HG03521 (cell line): ENCODE data around the gene CARMIL3.
"Not testable (repeated sequence)": the region's sequence is repeated elsewhere in the genome, so short reads cannot be mapped to it uniquely, and the experiment has no call there.

Source experiments
- ATAC-seq: cut with Tn5 transposase; IDR thresholded peaks from one replicate; pipeline ENCODE4 v1.9.1; 2021; ENCODE audit warnings: mild to moderate bottlenecking, moderate library complexity; ENCODE audit not compliant: unreplicated experiment

The CARMIL3 gene

DNA sequence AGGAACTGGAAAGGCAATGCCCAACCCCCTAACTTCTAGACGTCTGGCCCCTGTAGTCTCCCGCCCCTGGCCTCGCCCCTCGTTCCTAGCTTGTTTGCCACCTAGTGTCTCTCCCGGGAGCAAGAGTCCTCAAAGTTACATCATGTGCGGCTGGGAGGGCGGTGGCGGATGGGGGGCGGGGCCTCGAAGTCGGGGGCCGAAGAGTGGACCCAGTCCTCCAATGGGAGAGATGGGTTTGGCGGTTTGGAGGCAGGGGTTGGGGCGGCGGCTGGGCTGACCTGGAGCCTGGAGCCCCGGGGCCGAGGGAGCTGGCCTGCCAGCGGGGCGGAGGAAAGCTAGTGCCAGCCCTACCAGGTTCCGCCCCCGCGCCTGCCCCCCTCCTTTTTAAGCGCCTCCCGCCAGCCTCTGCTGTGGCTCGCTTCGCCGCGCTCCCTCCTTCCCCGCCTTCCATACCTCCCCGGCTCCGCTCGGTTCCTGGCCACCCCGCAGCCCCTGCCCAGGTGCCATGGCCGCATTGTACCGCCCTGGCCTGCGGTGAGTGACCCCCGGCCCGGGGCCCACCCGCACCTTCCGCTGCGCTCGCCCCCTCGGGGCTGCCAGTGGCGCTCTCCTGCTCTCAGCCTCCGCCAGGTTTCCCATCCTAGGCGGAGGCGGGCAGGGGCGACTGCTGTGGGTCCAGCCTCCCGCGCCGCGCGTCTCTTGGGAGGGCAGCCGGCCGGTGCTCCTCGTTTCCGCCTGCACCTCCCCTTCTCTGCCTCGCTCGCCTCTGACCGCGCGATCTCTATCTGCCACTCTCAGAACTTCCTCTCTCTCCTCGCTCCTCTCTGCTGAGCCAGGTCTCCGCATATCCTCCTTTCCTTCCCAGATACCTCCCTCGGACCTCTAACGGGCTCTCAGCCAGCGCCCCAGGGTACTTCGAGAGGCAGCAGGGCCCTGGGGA lies 42.4 kb downstream of the CARMIL3 start, which contains the start of gene PCK2:
PCK2 (plus strand) TSS at position 411 of the 940 bp plus-strand sequence; CDS start at position 506, 95 bp downstream.
- peak; percentile 45 for ATAC-seq

DNA sequence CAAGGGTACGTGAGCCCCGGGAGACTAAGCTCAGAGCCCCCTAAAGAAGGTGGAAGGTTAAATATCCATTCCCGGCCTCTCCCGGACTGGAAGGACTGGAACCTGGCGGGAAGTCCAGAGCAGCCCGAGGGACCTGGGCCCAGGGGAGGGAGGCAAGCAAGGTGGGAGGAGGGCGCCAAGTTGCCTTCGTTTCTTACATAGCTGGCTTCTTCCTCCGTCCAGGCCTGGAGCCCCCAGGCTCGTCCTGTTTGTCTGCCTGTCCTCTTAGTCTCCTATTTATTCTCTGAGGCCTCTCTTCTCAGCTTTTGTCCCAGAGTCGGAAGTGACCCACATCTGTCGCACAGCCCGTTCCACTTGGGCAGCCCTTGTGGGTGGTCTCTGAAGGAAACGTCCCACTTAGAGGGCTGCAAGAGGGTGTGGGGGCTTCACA lies 43.0 kb downstream of the CARMIL3 start:
- ATAC-seq = no peak

- peak; percentile 50 for ATAC-seq
Measured at GRCh38 chr14:24095271-24096068, 43.7 kb downstream of the CARMIL3 start.

GRCh38 chr14:24096545-24097181 lies 44.9 kb downstream of the CARMIL3 start:
- no peak for ATAC-seq

GRCh38 chr14:24098229-24098926 lies 46.6 kb downstream of the CARMIL3 start:
- ATAC-seq = no peak

DNA sequence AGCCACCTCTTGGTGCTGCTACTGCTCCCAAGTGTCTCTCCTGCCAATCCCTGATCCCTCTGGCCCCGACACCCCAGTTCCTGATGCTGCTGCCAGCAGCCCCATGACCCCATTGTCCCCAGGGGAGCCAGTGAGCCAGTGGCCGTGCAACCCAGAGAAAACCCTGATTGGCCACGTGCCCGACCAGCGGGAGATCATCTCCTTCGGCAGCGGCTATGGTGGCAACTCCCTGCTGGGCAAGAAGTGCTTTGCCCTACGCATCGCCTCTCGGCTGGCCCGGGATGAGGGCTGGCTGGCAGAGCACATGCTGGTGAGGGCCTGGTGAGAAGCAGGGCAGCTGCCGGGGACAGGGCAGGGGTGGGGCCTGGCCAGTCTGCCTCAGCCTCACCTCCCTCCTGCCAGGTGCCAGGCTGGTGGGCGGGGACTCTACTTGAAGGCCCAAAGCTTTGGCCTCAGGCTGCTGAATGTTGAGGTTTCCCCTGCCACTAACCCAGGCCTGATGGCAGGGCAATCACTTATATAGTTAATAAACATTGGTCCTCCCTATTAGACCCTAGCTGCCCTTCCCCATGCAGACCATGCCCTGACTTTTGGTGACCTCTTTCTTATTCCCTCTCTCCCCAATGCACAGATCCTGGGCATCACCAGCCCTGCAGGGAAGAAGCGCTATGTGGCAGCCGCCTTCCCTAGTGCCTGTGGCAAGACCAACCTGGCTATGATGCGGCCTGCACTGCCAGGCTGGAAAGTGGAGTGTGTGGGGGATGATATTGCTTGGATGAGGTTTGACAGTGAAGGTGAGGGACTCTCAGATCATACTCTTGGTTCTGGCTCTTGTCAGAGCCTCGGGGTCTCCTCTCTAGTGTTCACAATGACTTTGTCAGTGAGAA lies 47.4 kb downstream of the CARMIL3 start:
- ATAC-seq = no peak

DNA sequence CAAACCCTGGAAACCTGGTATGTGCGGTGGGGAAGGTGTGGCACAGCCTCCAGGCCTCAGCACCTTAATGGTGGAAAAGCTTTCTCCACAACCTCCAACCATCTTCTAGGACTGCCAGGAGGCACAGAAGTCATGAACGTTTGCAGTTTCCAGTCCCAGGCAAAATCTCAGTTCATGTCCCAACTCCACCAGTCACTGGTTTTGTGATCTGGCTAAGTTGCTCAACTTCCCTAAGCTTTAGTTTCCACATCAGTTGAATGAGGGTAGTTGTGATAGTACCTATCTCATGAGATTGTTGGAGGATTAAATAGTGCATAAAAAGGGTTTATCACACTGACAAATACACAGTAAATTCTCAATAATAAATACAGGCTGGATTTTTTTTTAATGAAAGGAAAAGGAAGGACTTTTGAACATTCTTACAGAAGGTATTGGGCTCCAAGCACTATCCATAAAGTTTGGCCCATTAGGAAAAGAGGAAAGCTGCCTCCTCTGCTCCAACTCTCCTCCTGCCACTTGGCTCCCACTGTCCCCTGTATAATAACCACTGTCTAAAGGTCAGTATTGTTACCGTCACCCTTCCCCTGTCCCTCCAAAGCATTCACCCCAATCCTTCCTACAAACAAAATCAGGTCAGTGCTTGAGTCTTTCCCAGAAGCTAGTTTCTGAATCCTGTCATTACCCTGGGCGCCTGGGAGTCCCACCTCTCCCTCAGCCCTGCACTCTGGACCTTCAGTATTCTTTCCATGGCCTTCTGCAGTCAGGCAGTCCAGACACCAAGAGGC lies 48.6 kb downstream of the CARMIL3 start:
- no peak for ATAC-seq

- no peak for ATAC-seq
Measured at GRCh38 chr14:24100982-24101494, 49.2 kb downstream of the CARMIL3 start.

GRCh38 chr14:24102357-24103048 lies 50.7 kb downstream of the CARMIL3 start:
- no peak for ATAC-seq

GRCh38 chr14:24103451-24103850 lies 51.6 kb downstream of the CARMIL3 start:
- no peak for ATAC-seq

DNA sequence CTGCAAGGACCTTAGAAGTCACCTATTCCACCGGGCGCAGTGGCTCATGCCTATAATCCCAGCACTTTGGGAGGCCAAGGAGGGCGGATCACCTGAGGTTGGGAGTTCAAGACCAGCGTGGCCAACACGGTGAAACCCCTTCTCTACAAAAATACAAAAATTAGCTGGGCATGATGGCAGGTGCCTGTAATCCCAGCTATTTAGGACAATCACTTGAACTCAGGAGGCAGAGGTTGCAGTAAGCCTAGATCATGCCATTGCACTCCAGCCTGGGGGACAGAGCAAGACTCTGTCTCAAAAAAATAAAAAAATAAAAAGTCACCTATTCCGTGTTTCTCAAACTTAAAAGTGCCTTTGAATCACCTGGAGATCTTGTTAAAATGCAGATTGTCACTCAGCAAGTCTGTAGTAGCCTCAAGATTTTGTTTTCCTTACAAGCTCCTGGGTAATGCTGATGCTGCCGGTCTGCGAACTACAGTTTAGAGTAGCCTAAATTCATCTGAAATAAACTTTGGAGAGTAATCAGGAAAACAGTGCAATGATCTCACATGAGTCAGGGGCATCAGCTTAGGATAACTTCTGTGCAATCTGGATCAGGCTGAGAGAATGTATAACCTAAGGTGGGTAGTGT lies 53.9 kb downstream of the CARMIL3 start:
- not testable (repeated sequence) for ATAC-seq

DNA sequence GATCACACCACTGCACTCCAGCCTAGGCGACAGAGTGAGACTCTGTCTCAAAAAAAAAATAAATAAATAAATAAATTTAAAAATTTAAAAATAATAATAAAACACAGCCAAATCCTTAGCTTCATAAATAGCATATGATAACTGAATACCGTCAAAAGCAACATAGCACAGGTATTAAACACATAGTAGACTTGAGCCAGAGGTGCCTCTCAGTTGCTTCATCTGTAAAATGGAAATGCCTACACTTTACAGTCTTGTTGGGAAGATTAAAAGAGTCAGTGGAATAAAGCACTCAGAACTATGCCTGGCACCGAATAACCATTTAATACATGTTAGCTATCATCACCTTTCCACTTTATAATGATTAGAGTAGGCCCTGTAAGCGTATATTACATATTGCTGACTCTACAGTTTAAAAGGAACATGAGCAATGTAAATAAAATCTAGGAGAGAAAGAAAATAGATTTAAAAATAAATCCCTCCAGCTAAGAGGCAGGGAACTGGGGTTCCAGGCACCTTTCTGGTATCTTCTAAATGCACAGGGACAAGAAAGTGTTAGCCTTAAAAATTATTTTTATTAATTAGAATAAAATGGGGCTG lies 55.0 kb downstream of the CARMIL3 start:
- ATAC-seq = no peak

DNA sequence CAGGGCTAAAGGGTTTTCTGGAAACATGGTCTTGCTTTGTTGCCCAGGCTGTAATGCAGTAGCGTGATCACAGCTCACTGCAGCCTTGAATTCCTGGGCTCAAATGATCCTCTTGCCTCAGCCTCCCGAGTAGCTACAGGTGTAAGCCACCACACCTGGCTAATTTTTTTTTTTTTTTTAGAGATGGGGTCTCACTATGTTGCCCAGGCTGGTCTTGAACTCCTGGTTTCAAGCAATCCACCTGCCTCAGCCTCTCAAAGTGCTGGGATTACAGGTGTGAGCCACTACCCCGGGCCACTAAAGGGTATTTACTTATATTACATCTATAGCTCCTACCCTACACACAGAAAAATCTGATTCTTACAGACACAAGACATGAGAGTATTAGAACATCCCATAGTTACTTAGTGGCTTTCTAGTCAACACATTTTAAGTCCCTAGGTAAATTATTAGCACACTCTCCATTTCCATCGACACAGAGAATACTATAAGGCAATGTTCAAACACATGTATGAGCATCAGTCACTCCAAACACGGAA lies 56.6 kb downstream of the CARMIL3 start:
- no peak for ATAC-seq

GRCh38 chr14:24110060-24110459 lies 58.3 kb downstream of the CARMIL3 start:
- no peak for ATAC-seq

GRCh38 chr14:24110523-24110922 lies 58.7 kb downstream of the CARMIL3 start:
- no peak for ATAC-seq

- no peak for ATAC-seq
Measured at GRCh38 chr14:24113379-24113800, 61.6 kb downstream of the CARMIL3 start.
